HFF-Myc (cell line): ENCODE data around the gene KIFC3.
"Not testable (repeated sequence)": the region's sequence is repeated elsewhere in the genome, so short reads cannot be mapped to it uniquely, and the experiment has no call there.

Experiments
- DNase-seq: peaks from one replicate; pipeline ENCODE4 v3.0.0-alpha.2; 2011; ENCODE audit warnings: low read depth; ENCODE audit errors: extremely low read depth
- H3K4me3 ChIP-seq: replicated peaks from 2 replicates; pipeline ENCODE4 v1.5.1; 2011; ENCODE audit warnings: low read depth, mild to moderate bottlenecking, control low read depth, low read length
- TF ChIP-seq, protein P1 (sequence below): IDR thresholded peaks from 2 replicates; pipeline ENCODE4 v1.5.1; 2012; ENCODE audit warnings: mild to moderate bottlenecking, low read depth, low read length, control low read depth; ENCODE audit errors: missing control alignments

Gene KIFC3

DNA sequence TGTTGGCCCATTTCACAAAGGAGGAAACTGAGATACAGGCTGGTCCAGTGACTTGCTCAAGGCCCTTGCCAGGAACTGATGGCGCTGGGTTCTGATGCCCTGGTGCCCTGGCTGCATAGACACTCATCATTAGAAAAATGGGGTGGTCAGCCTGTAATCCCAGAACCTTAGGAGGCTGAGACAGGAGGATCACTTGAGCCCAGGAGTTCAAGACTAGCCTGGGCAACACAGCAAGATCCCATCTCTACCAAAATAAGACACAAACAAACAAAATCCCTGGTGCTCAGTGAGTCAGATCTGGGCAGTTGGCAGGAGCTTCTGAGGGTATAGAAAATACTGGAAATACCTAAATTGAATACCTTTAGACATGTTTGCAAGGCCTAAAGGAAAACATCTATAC lies 41.1 kb upstream of the KIFC3 start:
- no peak overlapping the region for H3K4me3 ChIP-seq
- TF ChIP-seq, protein P1, sequence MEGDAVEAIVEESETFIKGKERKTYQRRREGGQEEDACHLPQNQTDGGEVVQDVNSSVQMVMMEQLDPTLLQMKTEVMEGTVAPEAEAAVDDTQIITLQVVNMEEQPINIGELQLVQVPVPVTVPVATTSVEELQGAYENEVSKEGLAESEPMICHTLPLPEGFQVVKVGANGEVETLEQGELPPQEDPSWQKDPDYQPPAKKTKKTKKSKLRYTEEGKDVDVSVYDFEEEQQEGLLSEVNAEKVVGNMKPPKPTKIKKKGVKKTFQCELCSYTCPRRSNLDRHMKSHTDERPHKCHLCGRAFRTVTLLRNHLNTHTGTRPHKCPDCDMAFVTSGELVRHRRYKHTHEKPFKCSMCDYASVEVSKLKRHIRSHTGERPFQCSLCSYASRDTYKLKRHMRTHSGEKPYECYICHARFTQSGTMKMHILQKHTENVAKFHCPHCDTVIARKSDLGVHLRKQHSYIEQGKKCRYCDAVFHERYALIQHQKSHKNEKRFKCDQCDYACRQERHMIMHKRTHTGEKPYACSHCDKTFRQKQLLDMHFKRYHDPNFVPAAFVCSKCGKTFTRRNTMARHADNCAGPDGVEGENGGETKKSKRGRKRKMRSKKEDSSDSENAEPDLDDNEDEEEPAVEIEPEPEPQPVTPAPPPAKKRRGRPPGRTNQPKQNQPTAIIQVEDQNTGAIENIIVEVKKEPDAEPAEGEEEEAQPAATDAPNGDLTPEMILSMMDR, result no peak
- no peak for DNase-seq

DNA sequence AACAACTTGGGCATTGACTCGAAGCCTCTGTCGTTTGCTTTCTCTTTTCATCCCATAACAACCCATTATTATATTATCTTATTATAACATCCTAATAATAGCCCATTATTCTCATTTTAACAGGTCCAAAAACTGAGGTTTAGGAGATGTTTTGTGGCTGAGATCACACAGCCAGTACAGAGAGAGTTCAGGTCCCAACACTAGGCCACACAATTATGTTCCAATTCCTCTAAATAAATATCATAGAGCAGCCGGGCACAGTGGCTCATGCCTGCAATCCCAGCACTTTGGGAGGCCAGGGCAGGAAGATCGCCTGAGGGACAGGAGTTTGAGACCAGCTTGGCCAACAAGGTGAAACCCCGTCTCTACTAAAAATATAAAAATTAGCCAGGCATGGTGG lies 40.3 kb upstream of the KIFC3 start:
- no peak for DNase-seq
- TF ChIP-seq, protein P1, result no peak
- no peak overlapping the region for H3K4me3 ChIP-seq

DNA sequence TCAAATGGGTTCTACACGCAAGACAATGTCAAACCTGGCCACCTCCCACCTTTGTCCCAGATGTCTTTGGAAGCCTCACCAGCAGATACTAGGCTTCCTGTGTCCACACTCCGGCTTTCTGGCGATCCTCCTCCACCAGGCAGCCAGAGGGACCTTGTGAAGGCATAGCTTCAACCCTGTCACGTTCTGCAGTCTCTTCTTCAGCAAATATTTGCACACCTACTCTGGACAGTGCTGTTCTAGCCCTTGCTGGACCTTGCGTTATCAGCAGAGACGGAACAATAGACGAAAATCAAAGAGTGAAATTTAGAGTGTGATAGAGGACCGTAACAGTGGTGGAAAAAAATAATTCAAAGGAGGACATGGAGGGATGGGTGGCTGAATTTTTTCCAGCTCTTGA lies 38.5 kb upstream of the KIFC3 start:
- H3K4me3 ChIP-seq, result no peak overlapping the region
- TF ChIP-seq, protein P1, result no peak
- no peak for DNase-seq

DNA sequence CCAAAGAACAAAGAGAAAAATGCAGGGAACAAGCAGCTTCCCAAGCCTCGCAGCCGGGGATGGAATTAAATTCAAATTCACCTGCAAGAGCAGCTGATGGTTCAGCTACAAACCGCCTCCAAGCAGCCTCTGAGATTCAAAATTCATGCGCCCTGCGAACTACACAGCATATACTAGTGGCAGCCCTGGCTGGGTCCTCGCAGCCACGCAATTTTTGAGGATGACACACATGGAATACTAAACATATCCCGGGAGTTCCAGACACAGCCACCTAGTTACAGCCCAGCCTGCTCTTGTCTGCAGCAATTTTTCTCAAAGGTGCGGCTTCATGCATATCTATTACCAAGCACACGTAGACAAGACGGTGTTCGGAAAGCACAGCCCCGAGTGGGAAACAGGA lies 35.9 kb upstream of the KIFC3 start:
- TF ChIP-seq, protein P1, result no peak
- no peak overlapping the region for H3K4me3 ChIP-seq
- no peak for DNase-seq

DNA sequence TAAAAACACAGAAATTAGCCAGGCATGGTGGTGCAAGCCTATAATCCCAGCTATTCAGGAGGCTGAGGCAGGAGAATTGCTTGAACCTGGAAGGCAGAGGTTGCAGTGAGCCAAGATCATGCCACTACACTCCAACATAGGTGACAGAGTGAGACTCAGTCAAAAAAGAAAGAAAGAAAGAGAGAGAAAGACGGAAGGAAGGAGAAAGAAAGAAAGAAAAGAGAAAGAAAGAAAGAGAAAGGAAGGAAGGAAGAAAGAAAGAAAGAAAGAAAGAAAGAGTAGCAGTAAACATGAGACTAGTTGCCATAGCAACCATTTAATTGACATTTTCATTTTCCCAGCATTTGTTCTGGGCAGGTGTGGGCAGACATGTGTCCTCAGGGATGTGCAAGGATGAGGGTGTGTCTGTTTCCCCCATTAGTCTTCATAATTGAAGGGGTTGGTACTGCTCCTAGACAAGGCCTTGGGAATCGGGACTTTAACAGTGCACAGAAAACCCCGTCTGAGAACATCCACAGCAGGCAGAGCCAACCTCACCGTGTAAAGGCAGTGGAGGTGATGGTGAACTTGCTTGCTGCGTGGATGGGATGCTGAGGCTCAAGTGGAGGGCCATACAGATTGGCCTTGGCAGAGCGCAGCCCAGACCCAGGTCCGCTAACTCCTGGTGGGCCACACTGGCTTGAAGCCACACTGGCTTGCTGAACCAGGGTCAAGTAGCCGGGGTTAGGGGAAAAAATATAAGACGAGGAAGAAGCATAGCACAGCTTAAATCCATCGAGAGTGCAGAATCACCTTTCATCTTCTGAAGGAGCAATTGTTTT lies 35.2 kb upstream of the KIFC3 start:
- DNase-seq, result no peak
- TF ChIP-seq, protein P1, result no peak

DNA sequence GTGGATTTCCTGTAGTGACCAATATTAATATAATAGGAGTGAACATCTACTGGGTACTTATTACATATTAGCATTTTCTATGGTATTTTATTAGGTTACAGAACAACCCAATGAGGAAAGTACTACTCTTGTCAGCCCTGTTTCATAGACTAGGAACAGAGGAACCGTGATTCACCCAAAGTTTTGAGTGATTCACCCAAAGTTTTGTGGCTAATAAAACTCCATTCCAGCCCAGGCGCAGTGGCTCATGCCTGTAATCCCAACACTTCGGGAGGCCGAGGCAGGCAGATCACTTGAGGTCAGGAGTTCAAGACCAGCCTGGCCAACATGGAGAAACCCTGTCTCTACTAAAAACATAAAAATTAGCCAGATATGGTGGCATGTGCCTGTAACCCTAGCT lies 33.1 kb upstream of the KIFC3 start:
- H3K4me3 ChIP-seq, DNase-seq: not testable (repeated sequence)

More for the DNA sequence above, 35.2 kb upstream of the KIFC3 start:
- H3K4me3 ChIP-seq, result no peak overlapping the region

DNA sequence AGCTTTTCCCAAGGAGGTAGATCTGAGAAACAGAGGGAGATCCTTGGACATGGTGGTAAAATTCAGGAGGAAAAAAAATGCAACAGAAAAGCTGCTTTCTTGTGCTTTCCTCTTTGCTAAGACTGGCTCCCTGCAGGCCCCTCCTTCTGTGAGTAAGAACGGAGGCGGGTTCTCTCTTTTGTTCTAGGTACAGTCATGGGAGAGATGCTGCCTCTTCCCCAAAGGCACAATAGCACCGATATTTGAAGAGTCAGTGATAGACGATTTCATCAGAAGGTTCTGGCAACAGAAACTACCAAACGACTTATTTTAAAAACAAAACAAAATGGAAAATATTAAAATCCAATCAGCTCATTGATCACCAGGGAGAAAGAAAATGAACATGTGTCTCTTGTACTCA lies 32.6 kb upstream of the KIFC3 start:
- no peak for DNase-seq
- H3K4me3 ChIP-seq, result no peak overlapping the region
- TF ChIP-seq, protein P1, result no peak
